GM19043 (cell line): ENCODE results near the gene IP6K3.

Experiments
- ATAC-seq: cut with Tn5 transposase; IDR thresholded peaks from one replicate; pipeline ENCODE4 v1.9.1; 2021; ENCODE audit warnings: low read depth; ENCODE audit not compliant: unreplicated experiment

IP6K3 gene

GRCh38 chr6:33678233-33678931, 68.3 kb downstream of the IP6K3 start:
- no peak for ATAC-seq

GRCh38 chr6:33677689-33678088, 69.0 kb downstream of the IP6K3 start:
- ATAC-seq: no peak

- no peak for ATAC-seq
These were observed 69.5 kb downstream of the IP6K3 start for GRCh38 chr6:33677143-33677660.

GRCh38 chr6:33676416-33677142, 70.1 kb downstream of the IP6K3 start:
- ATAC-seq: no peak

- ATAC-seq: no peak
These were observed 70.7 kb downstream of the IP6K3 start for GRCh38 chr6:33675968-33676367.

- ATAC-seq: no peak
These were observed 72.9 kb downstream of the IP6K3 start for GRCh38 chr6:33673851-33674250.

- no peak for ATAC-seq
These were observed 73.9 kb downstream of the IP6K3 start for GRCh38 chr6:33672808-33673207.

GRCh38 chr6:33671744-33672072, 75.0 kb downstream of the IP6K3 start:
- ATAC-seq: no peak
